HepG2 (cell line): Measurements from ENCODE around the gene MICOS13. TPM values are rescaled to one million over a fixed set of nuclear protein-coding genes. Genes with fewer than 3 reads are reported as not detected.

Experiments
- CHD2 ChIP-seq: IDR thresholded peaks from 2 replicates; pipeline ENCODE4 v1.6.1; 2011; ENCODE audit warnings: low read depth, low read length, improper control_type of control experiment
- GLI4 ChIP-seq: sonication (generic); formaldehyde crosslinking; IDR thresholded peaks from 2 replicates; pipeline ENCODE4 v1.5.1; 2020; ENCODE audit warnings: missing genetic modification reagents, mild to moderate bottlenecking, moderate library complexity, borderline replicate concordance
- KDM4B ChIP-seq: sonication (generic); formaldehyde crosslinking; IDR thresholded peaks from 2 replicates; pipeline ENCODE4 v1.4.0; 2020; ENCODE audit warnings: missing genetic modification reagents
- MLLT10 ChIP-seq: sonication (generic); formaldehyde crosslinking; IDR thresholded peaks from 2 replicates; pipeline ENCODE4 v1.4.0; 2020; ENCODE audit warnings: missing genetic modification reagents
- MTA3 ChIP-seq: sonication (generic); formaldehyde crosslinking; IDR thresholded peaks from 2 replicates; pipeline ENCODE4 v1.4.0; 2020; ENCODE audit warnings: missing genetic modification reagents
- MTF1 ChIP-seq: sonication (generic); formaldehyde crosslinking; IDR thresholded peaks from 2 replicates; pipeline ENCODE4 v1.5.0; 2020; ENCODE audit warnings: missing genetic modification reagents
- MXD4 ChIP-seq: IDR thresholded peaks from 2 replicates; pipeline ENCODE4 v1.6.1; 2016; ENCODE audit warnings: mild to moderate bottlenecking, missing biosample characterization, missing genetic modification reagents
- RELA ChIP-seq: sonication (generic); formaldehyde crosslinking; IDR thresholded peaks from 2 replicates; pipeline ENCODE4 v1.4.0; 2020; ENCODE audit warnings: missing genetic modification reagents
- RFX3 ChIP-seq: IDR thresholded peaks from 2 replicates; pipeline ENCODE4 v1.6.1; 2016; ENCODE audit warnings: missing biosample characterization, missing genetic modification reagents
- RFX5 ChIP-seq: IDR thresholded peaks from 2 replicates; pipeline ENCODE4 v1.6.1; 2011; ENCODE audit warnings: low read depth, low read length, improper control_type of control experiment
- SIN3A ChIP-seq: IDR thresholded peaks from 2 replicates; pipeline ENCODE4 v1.6.1; 2011; ENCODE audit warnings: low read depth, mild to moderate bottlenecking, control low read depth, low read length, borderline replicate concordance
- ZBTB4 ChIP-seq: sonication (generic); formaldehyde crosslinking; IDR thresholded peaks from 2 replicates; pipeline ENCODE4 v1.4.0; 2020; ENCODE audit warnings: missing genetic modification reagents, mild to moderate bottlenecking, borderline replicate concordance
- ZBTB49 ChIP-seq: sonication (generic); formaldehyde crosslinking; IDR thresholded peaks from 2 replicates; pipeline ENCODE4 v1.4.0; 2020; ENCODE audit warnings: missing genetic modification reagents, borderline replicate concordance
- ZFAT ChIP-seq: sonication (generic); formaldehyde crosslinking; conservative IDR thresholded peaks from 2 replicates; pipeline ENCODE4 v1.8.1; 2023; ENCODE audit warnings: missing genetic modification reagents, inconsistent platforms
- ZNF232 ChIP-seq: sonication (generic); formaldehyde crosslinking; IDR thresholded peaks from 2 replicates; pipeline ENCODE4 v1.4.0; 2020; ENCODE audit warnings: missing genetic modification reagents, borderline replicate concordance
- ZNF296 ChIP-seq: sonication (generic); formaldehyde crosslinking; conservative IDR thresholded peaks from 2 replicates; pipeline ENCODE4 v1.5.0; 2020; ENCODE audit warnings: mild to moderate bottlenecking, missing genetic modification reagents
- ZNF441 ChIP-seq: sonication (generic); formaldehyde crosslinking; IDR thresholded peaks from 2 replicates; pipeline ENCODE4 v1.7.0; 2021; ENCODE audit warnings: missing genetic modification reagents, borderline replicate concordance
- ZNF564 ChIP-seq: sonication (generic); formaldehyde crosslinking; IDR thresholded peaks from 2 replicates; pipeline ENCODE4 v1.8.1; 2023; ENCODE audit warnings: mild to moderate bottlenecking, missing genetic modification reagents
- ZNF598 ChIP-seq: sonication (generic); formaldehyde crosslinking; IDR thresholded peaks from 2 replicates; pipeline ENCODE4 v1.5.1; 2020; ENCODE audit warnings: mild to moderate bottlenecking, missing genetic modification reagents, borderline replicate concordance
- ZNF749 ChIP-seq: sonication (generic); formaldehyde crosslinking; IDR thresholded peaks from 2 replicates; pipeline ENCODE4 v1.8.0; 2022; ENCODE audit warnings: mild to moderate bottlenecking, missing genetic modification reagents, moderate library complexity, borderline replicate concordance
- ZSCAN21 ChIP-seq: sonication (generic); formaldehyde crosslinking; IDR thresholded peaks from 2 replicates; pipeline ENCODE4 v1.8.0; 2022; ENCODE audit warnings: mild to moderate bottlenecking, missing genetic modification reagents, moderate library complexity, borderline replicate concordance
- polyA plus RNA-seq, 8 experiments: library from polyadenylated mRNA; depleted of rRNA in 3 of 8; stranded (reverse) in 7 of 8; unstranded in 1 of 8; fragments of >200 nt; fragmentation: Illumina TruSeq in 4 of 8; extraction: Trizol in 4 of 8; gene quantifications; 2 replicates each; pipeline versions ENCODE4 v1.2.1 to v1.2.3, GENCODE V29; 2011 to 2016; ENCODE audit warnings: low read depth in 4 of 8, missing spikeins in 1 of 8, mixed read lengths in 1 of 8; ENCODE audit not compliant: insufficient read depth in 1 of 8
- total RNA-seq, 5 experiments: library from RNA; depleted of rRNA; stranded (reverse); fragments of >200 nt; fragmentation: Illumina TruSeq; extraction: Trizol; gene quantifications; 2 replicates each; pipeline ENCODE4 v1.2.3, GENCODE V29; 2016; ENCODE audit warnings: low read depth in 1 of 5
- TF ChIP-seq, protein P1 (sequence below): sonication (generic); formaldehyde crosslinking; IDR thresholded peaks from 2 replicates; pipeline ENCODE4 v1.4.0; 2020; ENCODE audit warnings: mild to moderate bottlenecking, missing genetic modification reagents

Gene MICOS13
- total and polyA plus RNA-seq, 2 of the 13 experiments (the other 11 are each of a cell fraction or from before 2014, with no cell fraction given) = 28.8 to 35.4 TPM

GRCh38 chr19:5680084-5680436, 256 bp downstream of the MICOS13 start (continued):
- TF ChIP-seq, protein P1, sequence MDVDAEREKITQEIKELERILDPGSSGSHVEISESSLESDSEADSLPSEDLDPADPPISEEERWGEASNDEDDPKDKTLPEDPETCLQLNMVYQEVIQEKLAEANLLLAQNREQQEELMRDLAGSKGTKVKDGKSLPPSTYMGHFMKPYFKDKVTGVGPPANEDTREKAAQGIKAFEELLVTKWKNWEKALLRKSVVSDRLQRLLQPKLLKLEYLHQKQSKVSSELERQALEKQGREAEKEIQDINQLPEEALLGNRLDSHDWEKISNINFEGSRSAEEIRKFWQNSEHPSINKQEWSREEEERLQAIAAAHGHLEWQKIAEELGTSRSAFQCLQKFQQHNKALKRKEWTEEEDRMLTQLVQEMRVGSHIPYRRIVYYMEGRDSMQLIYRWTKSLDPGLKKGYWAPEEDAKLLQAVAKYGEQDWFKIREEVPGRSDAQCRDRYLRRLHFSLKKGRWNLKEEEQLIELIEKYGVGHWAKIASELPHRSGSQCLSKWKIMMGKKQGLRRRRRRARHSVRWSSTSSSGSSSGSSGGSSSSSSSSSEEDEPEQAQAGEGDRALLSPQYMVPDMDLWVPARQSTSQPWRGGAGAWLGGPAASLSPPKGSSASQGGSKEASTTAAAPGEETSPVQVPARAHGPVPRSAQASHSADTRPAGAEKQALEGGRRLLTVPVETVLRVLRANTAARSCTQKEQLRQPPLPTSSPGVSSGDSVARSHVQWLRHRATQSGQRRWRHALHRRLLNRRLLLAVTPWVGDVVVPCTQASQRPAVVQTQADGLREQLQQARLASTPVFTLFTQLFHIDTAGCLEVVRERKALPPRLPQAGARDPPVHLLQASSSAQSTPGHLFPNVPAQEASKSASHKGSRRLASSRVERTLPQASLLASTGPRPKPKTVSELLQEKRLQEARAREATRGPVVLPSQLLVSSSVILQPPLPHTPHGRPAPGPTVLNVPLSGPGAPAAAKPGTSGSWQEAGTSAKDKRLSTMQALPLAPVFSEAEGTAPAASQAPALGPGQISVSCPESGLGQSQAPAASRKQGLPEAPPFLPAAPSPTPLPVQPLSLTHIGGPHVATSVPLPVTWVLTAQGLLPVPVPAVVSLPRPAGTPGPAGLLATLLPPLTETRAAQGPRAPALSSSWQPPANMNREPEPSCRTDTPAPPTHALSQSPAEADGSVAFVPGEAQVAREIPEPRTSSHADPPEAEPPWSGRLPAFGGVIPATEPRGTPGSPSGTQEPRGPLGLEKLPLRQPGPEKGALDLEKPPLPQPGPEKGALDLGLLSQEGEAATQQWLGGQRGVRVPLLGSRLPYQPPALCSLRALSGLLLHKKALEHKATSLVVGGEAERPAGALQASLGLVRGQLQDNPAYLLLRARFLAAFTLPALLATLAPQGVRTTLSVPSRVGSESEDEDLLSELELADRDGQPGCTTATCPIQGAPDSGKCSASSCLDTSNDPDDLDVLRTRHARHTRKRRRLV (CRISPR knock-in tag) = peak; percentile 85; the same call in 1 of the 2 replicates
- TF ChIP-seq ZSCAN21 = peak; percentile 61; the same call in 1 of the 2 replicates
- no peak for TF ChIP-seq ZNF564 (CRISPR knock-in tag)
- TF ChIP-seq SIN3A = no peak
- no peak for TF ChIP-seq MTF1 (CRISPR knock-in tag)
- TF ChIP-seq CHD2 = no peak
- TF ChIP-seq ZNF296 (CRISPR knock-in tag) = no peak
- TF ChIP-seq GLI4 = 0 out of 2 replicates have a peak, but pooled peaks have one; percentile 43
- no peak for TF ChIP-seq MLLT10
- no peak for TF ChIP-seq ZNF598 (CRISPR knock-in tag)
- TF ChIP-seq KDM4B (CRISPR knock-in tag) = 0 out of 2 replicates have a peak, but pooled peaks have one; percentile 15
- TF ChIP-seq MXD4 = no peak
- TF ChIP-seq ZNF749 (CRISPR knock-in tag) = 0 out of 2 replicates have a peak, but pooled peaks have one; percentile 62
- no peak for TF ChIP-seq ZNF232 (CRISPR knock-in tag)
- TF ChIP-seq ZBTB49 (CRISPR knock-in tag) = no peak
- no peak for TF ChIP-seq RFX3
- no peak for TF ChIP-seq RELA (CRISPR knock-in tag)
- no peak for TF ChIP-seq ZBTB4 (CRISPR knock-in tag)
- 0 out of 2 replicates have a peak, but pooled peaks have one; percentile 25 for TF ChIP-seq ZNF441 (CRISPR knock-in tag)
- no peak for TF ChIP-seq MTA3
- TF ChIP-seq RFX5 = no peak
- TF ChIP-seq ZFAT (CRISPR knock-in tag) = no peak
